RWPE2 (cell line): Measurements from ENCODE around the gene TRIM50.
"Not testable (repeated sequence)": the region's sequence is repeated elsewhere in the genome, so short reads cannot be mapped to it uniquely, and the experiment has no call there.

Experiments
- ATAC-seq: fragments of 200-7000 bp; cut with Tn5 transposase; 3 replicates; pipeline ENCODE4 v1.9.1; 2021; ENCODE audit warnings: low read depth
- DNase-seq: peaks from one replicate; pipeline ENCODE4 v3.0.0-alpha.2; 2020; ENCODE audit warnings: low spot score
- H3K27ac ChIP-seq: fragments of 450-650 bp; 2 replicates; pipeline ENCODE4 v1.5.1; 2017; ENCODE audit warnings: mild to moderate bottlenecking; ENCODE audit not compliant: poor library complexity, severe bottlenecking
- H3K27me3 ChIP-seq: fragments of 250-450 bp; sonication (Bioruptor Pico); 2 replicates; pipeline ENCODE4 v1.5.1; 2021; ENCODE audit warnings: mild to moderate bottlenecking, moderate library complexity; ENCODE audit not compliant: insufficient read depth, poor library complexity, severe bottlenecking
- H3K36me3 ChIP-seq: fragments of 250-450 bp; sonication (Bioruptor Pico); 2 replicates; pipeline ENCODE4 v1.5.1; 2020; ENCODE audit warnings: low read depth, mild to moderate bottlenecking, moderate library complexity
- H3K4me1 ChIP-seq: fragments of 250-450 bp; sonication (Bioruptor Pico); 2 replicates; pipeline ENCODE4 v1.5.1; 2021; ENCODE audit warnings: mild to moderate bottlenecking, moderate library complexity; ENCODE audit not compliant: insufficient read depth, poor library complexity, severe bottlenecking
- H3K4me3 ChIP-seq: fragments of 250-450 bp; sonication (Bioruptor Pico); 2 replicates; pipeline ENCODE4 v1.5.1; 2021; ENCODE audit warnings: mild to moderate bottlenecking, moderate library complexity; ENCODE audit not compliant: severe bottlenecking
- H3K9me3 ChIP-seq: fragments of 250-450 bp; sonication (Bioruptor Pico); 2 replicates; pipeline ENCODE4 v1.5.1; 2021; ENCODE audit warnings: mild to moderate bottlenecking, moderate library complexity; ENCODE audit not compliant: severe bottlenecking
- CTCF ChIP-seq: fragments of 450-650 bp; IDR thresholded peaks from one replicate; pipeline ENCODE4 v1.5.1; 2017; ENCODE audit warnings: mild to moderate bottlenecking, moderate library complexity; ENCODE audit not compliant: poor library complexity, severe bottlenecking

TRIM50 gene

DNA sequence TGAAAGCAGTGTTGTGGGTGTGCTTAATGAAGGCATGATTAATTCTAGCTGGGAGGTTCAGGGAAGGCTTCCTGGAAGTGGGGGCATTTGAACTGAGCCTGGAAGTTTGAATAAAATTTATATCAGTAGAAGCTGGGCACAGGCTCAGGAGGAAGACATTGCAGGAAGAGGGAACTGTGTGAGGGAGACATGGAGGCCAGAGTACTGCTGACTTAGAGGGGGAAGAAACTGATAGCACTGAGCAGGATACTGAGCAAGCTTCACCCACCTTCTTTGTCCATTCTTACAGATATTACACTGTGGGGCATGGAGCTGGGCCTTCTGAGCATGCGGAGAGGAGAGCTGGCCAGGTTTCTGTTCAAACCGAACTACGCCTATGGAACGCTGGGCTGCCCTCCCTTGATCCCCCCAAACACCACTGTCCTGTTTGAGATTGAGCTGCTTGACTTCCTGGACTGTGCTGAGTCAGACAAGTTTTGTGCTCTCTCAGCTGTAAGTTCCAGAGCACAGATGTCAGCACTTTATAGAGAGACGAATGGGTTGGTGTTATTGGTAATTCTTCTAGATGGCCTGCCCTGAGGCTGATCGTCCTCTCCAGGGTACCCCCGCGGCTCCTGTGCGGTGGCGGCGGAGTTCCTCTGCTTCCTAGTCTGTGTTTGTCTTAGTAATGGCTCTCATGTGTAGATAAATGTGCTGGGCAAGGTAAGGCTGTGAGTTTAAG, 2.1 kb upstream of the TRIM50 start:
- Histone ChIP-seq H3K36me3 (no peaks in the 10 kb centered on the region), H3K9me3 (no peaks in the 10 kb centered on the region), H3K27me3 (no peaks in the 10 kb centered on the region), H3K27ac (no peak overlapping the region), H3K4me1 (no peaks in the 10 kb centered on the region), H3K4me3 (no peak overlapping the region)
- TF ChIP-seq CTCF = no peak
- no peak for DNase-seq
- ATAC-seq = peak; percentile 45; the same call in 1 of the 3 replicates

DNA sequence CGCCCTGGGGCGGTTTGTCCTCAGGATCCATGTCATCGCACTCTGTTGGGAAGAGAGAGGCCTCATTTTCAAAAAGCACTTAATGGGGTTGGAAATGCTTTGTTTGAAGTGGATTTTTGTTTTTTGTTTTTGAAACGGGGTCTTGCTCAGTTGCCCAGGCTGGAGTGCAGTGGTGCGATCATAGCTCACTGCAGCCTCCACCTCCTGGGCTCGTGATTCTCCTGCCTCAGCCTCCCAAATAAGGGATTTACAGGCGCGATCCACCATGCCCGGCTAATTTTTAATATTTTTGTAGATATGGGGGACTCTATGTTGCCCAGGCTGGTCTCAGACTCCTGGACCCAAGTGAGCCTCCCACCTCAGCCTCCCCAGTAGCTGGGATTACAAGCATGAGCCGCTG, 814 bp upstream of the TRIM50 start:
- H3K27me3 ChIP-seq = no peaks in the 10 kb centered on the region
- ATAC-seq (no peak), DNase-seq (no peak)
- no peaks in the 10 kb centered on the region for H3K36me3 ChIP-seq
- TF ChIP-seq CTCF = no peak
- no peak overlapping the region for H3K27ac ChIP-seq
- no peak overlapping the region for H3K4me3 ChIP-seq
- no peaks in the 10 kb centered on the region for H3K4me1 ChIP-seq
- no peaks in the 10 kb centered on the region for H3K9me3 ChIP-seq

DNA sequence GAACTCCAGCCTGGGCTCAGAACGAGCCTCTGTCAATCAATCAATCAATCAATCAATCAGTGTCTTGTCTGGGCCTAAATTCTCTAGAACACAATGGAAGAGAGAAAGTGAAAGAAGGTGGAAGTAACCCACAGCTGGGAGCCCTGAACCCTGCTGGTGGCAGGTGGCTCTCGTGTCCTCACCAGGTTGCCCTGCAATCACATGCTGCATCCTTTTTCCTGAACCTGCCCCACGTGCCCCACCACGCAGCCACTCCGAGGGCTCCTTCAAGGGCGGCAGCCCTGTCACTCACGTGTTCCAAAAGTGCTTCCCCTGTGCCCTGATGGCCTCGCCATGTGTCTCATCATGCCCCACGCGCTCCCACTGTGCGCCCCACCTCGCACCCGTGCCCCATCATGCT, 433 bp downstream of the TRIM50 start:
- not testable (repeated sequence) for ATAC-seq, H3K27ac ChIP-seq, H3K27me3 ChIP-seq, H3K36me3 ChIP-seq, H3K9me3 ChIP-seq, H3K4me1 ChIP-seq, DNase-seq, H3K4me3 ChIP-seq

- ATAC-seq, H3K4me1 ChIP-seq, H3K36me3 ChIP-seq, H3K9me3 ChIP-seq, H3K27ac ChIP-seq, H3K4me3 ChIP-seq, H3K27me3 ChIP-seq, DNase-seq: not testable (repeated sequence)
Measured at GRCh38 chr7:73325424-73325823, 2.5 kb downstream of the TRIM50 start.

DNA sequence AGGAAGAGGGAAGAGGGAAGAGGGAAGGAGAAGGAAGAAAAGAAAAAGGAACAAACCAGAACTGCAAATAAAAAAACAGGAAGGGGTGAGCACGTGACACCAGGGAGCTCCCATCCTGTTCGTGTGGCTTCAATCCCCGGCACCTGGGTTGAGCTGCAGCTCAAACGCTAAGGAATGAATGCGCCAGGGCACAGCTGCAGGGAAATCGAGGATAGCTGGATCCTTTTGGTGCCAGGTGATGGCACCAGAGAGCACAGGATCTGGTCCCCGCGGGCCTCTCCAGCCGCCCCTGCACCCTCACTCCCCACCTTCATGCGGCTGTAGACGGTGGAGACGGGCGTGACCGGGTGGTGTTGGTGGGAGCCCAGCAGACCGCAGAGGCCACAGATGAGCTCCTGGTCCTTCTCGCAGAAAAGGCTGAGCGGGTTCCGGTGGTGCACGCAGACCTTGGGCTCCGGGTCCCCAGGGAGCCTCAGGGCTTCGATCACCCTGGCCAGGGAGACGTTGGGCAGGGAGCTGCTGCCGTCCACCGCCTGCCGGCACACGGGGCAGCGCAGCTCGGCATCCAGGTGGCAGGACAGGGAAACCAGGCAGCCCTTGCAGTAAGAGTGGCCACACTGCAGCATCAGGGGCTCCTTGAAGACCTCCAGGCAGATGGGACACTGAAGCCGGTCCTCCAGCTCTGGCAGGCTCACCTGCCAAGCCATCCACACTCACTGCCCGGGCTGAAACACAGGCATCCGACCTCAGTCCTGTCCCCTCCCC, 3.6 kb downstream of the TRIM50 start:
- H3K4me3 ChIP-seq, H3K4me1 ChIP-seq, H3K36me3 ChIP-seq, H3K27me3 ChIP-seq, H3K27ac ChIP-seq, DNase-seq, H3K9me3 ChIP-seq: not testable (repeated sequence)
- TF ChIP-seq CTCF = peak; percentile 56
- peak; percentile 78 for ATAC-seq

- not testable (repeated sequence) for H3K4me3 ChIP-seq, H3K27ac ChIP-seq, H3K27me3 ChIP-seq, H3K9me3 ChIP-seq, H3K36me3 ChIP-seq, DNase-seq, ATAC-seq, H3K4me1 ChIP-seq
Measured at GRCh38 chr7:73323434-73324080, 4.3 kb downstream of the TRIM50 start.

- H3K4me1 ChIP-seq, ATAC-seq, H3K9me3 ChIP-seq, H3K27ac ChIP-seq, H3K27me3 ChIP-seq, H3K4me3 ChIP-seq, H3K36me3 ChIP-seq, DNase-seq: not testable (repeated sequence)
Measured at GRCh38 chr7:73320009-73320408, 7.9 kb downstream of the TRIM50 start.

DNA sequence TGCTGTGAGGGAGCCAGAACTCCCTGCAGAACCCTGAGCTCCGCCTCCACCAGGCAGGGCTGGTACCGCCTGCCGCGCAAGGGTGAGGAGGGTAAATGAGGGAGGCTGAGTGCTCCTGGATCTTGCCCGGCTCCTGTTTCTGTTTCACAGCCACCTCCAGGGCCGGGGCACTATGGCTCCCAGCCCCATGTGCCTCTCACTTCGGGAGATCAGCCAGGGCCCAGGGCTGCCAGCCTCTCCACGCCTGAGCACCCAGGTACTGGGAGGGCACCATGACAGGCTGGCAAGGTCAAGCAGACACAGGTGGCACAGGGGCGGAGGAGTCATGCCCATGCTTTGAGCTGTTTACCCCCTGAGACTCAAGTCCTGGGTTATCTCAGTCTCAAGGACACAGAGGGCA, 8.3 kb downstream of the TRIM50 start:
- H3K4me1 ChIP-seq, H3K27me3 ChIP-seq, H3K9me3 ChIP-seq, H3K36me3 ChIP-seq, H3K4me3 ChIP-seq, H3K27ac ChIP-seq, DNase-seq, ATAC-seq: not testable (repeated sequence)
